NCI-H2227 (cell line): ENCODE results near the gene KCNQ1.
"Not testable (repeated sequence)": the region's sequence is repeated elsewhere in the genome, so short reads cannot be mapped to it uniquely, and the experiment has no call there.

ENCODE experiments used
- DNase-seq: peaks from one replicate; lab custom pipeline; 2025; ENCODE audit not compliant: unreplicated experiment; lab: John Stamatoyannopoulos, UW

Gene KCNQ1

GRCh38 chr11:2473361-2474058 lies 28.7 kb downstream of the KCNQ1 start:
- DNase-seq: no peak

GRCh38 chr11:2474059-2474901 lies 29.5 kb downstream of the KCNQ1 start:
- peak; percentile 32 for DNase-seq

- no peak for DNase-seq
Observed at GRCh38 chr11:2475136-2475918, 30.5 kb downstream of the KCNQ1 start.

GRCh38 chr11:2477254-2477653 lies 32.4 kb downstream of the KCNQ1 start:
- DNase-seq: no peak

GRCh38 chr11:2477936-2478335 lies 33.1 kb downstream of the KCNQ1 start:
- no peak for DNase-seq

- not testable (repeated sequence) for DNase-seq
Observed at GRCh38 chr11:2480067-2480873, 35.5 kb downstream of the KCNQ1 start.

- no peak for DNase-seq
Observed at GRCh38 chr11:2480874-2481220, 36.0 kb downstream of the KCNQ1 start.

GRCh38 chr11:2481253-2481652 lies 36.4 kb downstream of the KCNQ1 start:
- DNase-seq: no peak

GRCh38 chr11:2482204-2482603 lies 37.4 kb downstream of the KCNQ1 start:
- no peak for DNase-seq

GRCh38 chr11:2482745-2483144 lies 37.9 kb downstream of the KCNQ1 start:
- DNase-seq: no peak

- peak; percentile 22 for DNase-seq
Observed at GRCh38 chr11:2483426-2483825, 38.6 kb downstream of the KCNQ1 start.

- no peak for DNase-seq
Observed at GRCh38 chr11:2484576-2485125, 39.8 kb downstream of the KCNQ1 start.

GRCh38 chr11:2488004-2488403 lies 43.2 kb downstream of the KCNQ1 start:
- DNase-seq: no peak

GRCh38 chr11:2489083-2489482 lies 44.3 kb downstream of the KCNQ1 start:
- no peak for DNase-seq

GRCh38 chr11:2497951-2498350 lies 53.1 kb downstream of the KCNQ1 start:
- DNase-seq: not testable (repeated sequence)

GRCh38 chr11:2498750-2499149 lies 53.9 kb downstream of the KCNQ1 start:
- DNase-seq: no peak

GRCh38 chr11:2507212-2507901 lies 62.5 kb downstream of the KCNQ1 start:
- DNase-seq: no peak

GRCh38 chr11:2507945-2508749 lies 63.3 kb downstream of the KCNQ1 start:
- no peak for DNase-seq

GRCh38 chr11:2508793-2509192 lies 64.0 kb downstream of the KCNQ1 start:
- DNase-seq: no peak
